SK-N-SH (cell line): Measurements from ENCODE around the gene NKAP. TPM values are rescaled to one million over a fixed set of nuclear protein-coding genes. Genes with fewer than 3 reads are reported as not detected.
"Not testable (repeated sequence)": the region's sequence is repeated elsewhere in the genome, so short reads cannot be mapped to it uniquely, and the experiment has no call there.

Experiments
- CTCF ChIA-PET: fragments of 300-600, 350-600 bp; formaldehyde crosslinking; extraction: SDS; loops from one replicate; lab custom pipeline; 2021; lab: Yijun Ruan, JAX
- POLR2A ChIA-PET: fragments of 350-600 bp; sonication (Branson Sonifier 250); formaldehyde crosslinking; extraction: SDS; loops from one replicate; lab custom pipeline; 2020; ENCODE audit warnings: antibody characterized with exemption, inconsistent platforms; lab: Yijun Ruan, JAX
- DNase-seq: peaks from one replicate; pipeline ENCODE4 v3.0.0; 2012
- H2AFZ ChIP-seq: fragments of 200-600 bp; sonication (generic); 2 replicates; pipeline ENCODE4 v1.8.1; 2016; ENCODE audit warnings: antibody characterized with exemption, mild to moderate bottlenecking, low read depth
- H3F3A ChIP-seq: fragments of 200-600 bp; sonication (generic); replicated peaks from 2 replicates; pipeline ENCODE3; 2016; ENCODE audit warnings: antibody characterized with exemption, mild to moderate bottlenecking; ENCODE audit not compliant: insufficient read depth
- H3K27ac ChIP-seq, 2 experiments: fragments of 200-500 bp in 1 of 2; fragments of 200-600 bp in 1 of 2; sonication (Bioruptor generic) in 1 of 2; sonication (generic), shearing (Covaris generic) in 1 of 2; 2 replicates each; pipeline versions ENCODE4 v1.5.1 to v1.6.1; 2014 to 2016; ENCODE audit warnings: low read depth in 2 of 2, inconsistent platforms in 1 of 2, low read length in 1 of 2, mild to moderate bottlenecking in 1 of 2, mixed read lengths in 1 of 2
- H3K27me3 ChIP-seq: fragments of 200-600 bp; sonication (generic), shearing (Covaris generic); 2 replicates; pipeline ENCODE4 v1.6.1; 2016; ENCODE audit warnings: mixed run types; ENCODE audit not compliant: insufficient read depth
- H3K36me3 ChIP-seq, 2 experiments: fragments of 200-500 bp in 1 of 2; fragments of 200-600 bp in 1 of 2; sonication (Bioruptor generic) in 1 of 2; sonication (generic) in 1 of 2; replicated peaks in 1 of 2; 2 replicates each; pipeline versions ENCODE3 to v1.5.1; 2014 to 2016; ENCODE audit warnings: low read length in 1 of 2, mild to moderate bottlenecking in 1 of 2; ENCODE audit not compliant: insufficient read depth in 2 of 2, control insufficient read depth in 1 of 2
- H3K4me1 ChIP-seq, 2 experiments: fragments of 200-500 bp in 1 of 2; fragments of 200-600 bp in 1 of 2; sonication (Bioruptor generic) in 1 of 2; sonication (generic), shearing (Covaris generic) in 1 of 2; 2 replicates each; pipeline versions ENCODE4 v1.5.1 to v1.6.1; 2014 to 2016; ENCODE audit warnings: low read depth in 1 of 2, low read length in 1 of 2, mixed run types in 1 of 2; ENCODE audit not compliant: insufficient read depth in 2 of 2, control insufficient read depth in 1 of 2
- H3K4me2 ChIP-seq: fragments of 200-600 bp; sonication (generic), shearing (Covaris generic); 2 replicates; pipeline ENCODE4 v1.6.1; 2017; ENCODE audit warnings: mixed run types
- H3K4me3 ChIP-seq, 2 experiments: fragments of 200-500 bp in 1 of 2; fragments of 200-600 bp in 1 of 2; sonication (Bioruptor generic) in 1 of 2; sonication (generic), shearing (Covaris generic) in 1 of 2; 2 replicates each; pipeline versions ENCODE4 v1.5.1 to v1.8.1; 2014 to 2016; ENCODE audit warnings: low read depth in 2 of 2, inconsistent platforms in 1 of 2, low read length in 1 of 2, mild to moderate bottlenecking in 1 of 2, mixed read lengths in 1 of 2, moderate library complexity in 1 of 2
- H3K79me2 ChIP-seq: fragments of 200-600 bp; sonication (generic); 2 replicates; pipeline ENCODE4 v1.8.1; 2017; ENCODE audit warnings: mild to moderate bottlenecking; ENCODE audit not compliant: insufficient read depth
- H3K9ac ChIP-seq: fragments of 200-600 bp; sonication (generic); 2 replicates; pipeline ENCODE4 v1.6.1; 2017; ENCODE audit warnings: mixed run types
- H3K9me2 ChIP-seq: fragments of 200-600 bp; sonication (generic); 2 replicates; pipeline ENCODE4 v1.6.1; 2017; ENCODE audit warnings: mixed run types
- H3K9me3 ChIP-seq: fragments of 200-600 bp; sonication (generic); 2 replicates; pipeline ENCODE4 v1.6.1; 2017; ENCODE audit warnings: mixed run types, mild to moderate bottlenecking, moderate library complexity
- H4K20me1 ChIP-seq: fragments of 200-600 bp; sonication (generic); 2 replicates; pipeline ENCODE4 v1.6.1; 2017; ENCODE audit warnings: mild to moderate bottlenecking, mixed run types; ENCODE audit not compliant: insufficient read depth
- ELF1 ChIP-seq: IDR thresholded peaks from 2 replicates; pipeline ENCODE4 v1.4.0; 2012
- EZH2phosphoT487 ChIP-seq: fragments of 200-600 bp; sonication (generic); IDR thresholded peaks from 2 replicates; pipeline ENCODE4 v1.6.1; 2017; ENCODE audit warnings: low read depth, mixed run types, mild to moderate bottlenecking, antibody characterized with exemption, moderate library complexity, borderline replicate concordance
- FOSL2 ChIP-seq: IDR thresholded peaks from 2 replicates; pipeline ENCODE4 v1.4.0; 2012; ENCODE audit warnings: low read depth, mild to moderate bottlenecking, moderate library complexity, borderline replicate concordance
- FOXJ3 ChIP-seq: sonication (generic); formaldehyde crosslinking; IDR thresholded peaks from 2 replicates; pipeline ENCODE4 v1.5.1; 2020; ENCODE audit warnings: mild to moderate bottlenecking, missing genetic modification reagents
- FOXM1 ChIP-seq: IDR thresholded peaks from 2 replicates; pipeline ENCODE4 v1.4.0; 2012; ENCODE audit warnings: low read depth, mild to moderate bottlenecking
- GABPA ChIP-seq: IDR thresholded peaks from 2 replicates; pipeline ENCODE4 v1.4.0; 2012; ENCODE audit warnings: low read depth, mild to moderate bottlenecking
- IRF3 ChIP-seq: fragments of 150-350 bp; IDR thresholded peaks from 2 replicates; pipeline ENCODE4 v1.6.1; 2016; ENCODE audit warnings: mild to moderate bottlenecking, low read depth, low read length
- NRF1 ChIP-seq: IDR thresholded peaks from 2 replicates; pipeline ENCODE4 v1.6.1; 2012; ENCODE audit warnings: low read depth, mild to moderate bottlenecking, low read length
- POLR2AphosphoS5 ChIP-seq: IDR thresholded peaks from 2 replicates; pipeline ENCODE4 v1.6.1; 2012; ENCODE audit warnings: low read depth, low read length
- REST ChIP-seq: IDR thresholded peaks from 2 replicates; pipeline ENCODE4 v1.6.1; 2012; ENCODE audit warnings: mild to moderate bottlenecking, low read depth, low read length, moderate library complexity
- RFX5 ChIP-seq: IDR thresholded peaks from 2 replicates; pipeline ENCODE4 v1.6.1; 2012; ENCODE audit warnings: mild to moderate bottlenecking, improper control_type of control experiment, low read length
- SIN3A ChIP-seq: IDR thresholded peaks from 2 replicates; pipeline ENCODE4 v1.6.1; 2012; ENCODE audit warnings: low read depth, mild to moderate bottlenecking, low read length, moderate library complexity, borderline replicate concordance
- TAF1 ChIP-seq: IDR thresholded peaks from 2 replicates; pipeline ENCODE4 v1.6.1; 2012; ENCODE audit warnings: low read depth, mild to moderate bottlenecking, low read length, moderate library complexity, borderline replicate concordance
- TCF12 ChIP-seq: IDR thresholded peaks from 2 replicates; pipeline ENCODE4 v1.4.0; 2012
- USF1 ChIP-seq: IDR thresholded peaks from 2 replicates; pipeline ENCODE4 v1.4.0; 2012; ENCODE audit warnings: low read depth, borderline replicate concordance
- ZBTB33 ChIP-seq: IDR thresholded peaks from 2 replicates; pipeline ENCODE4 v1.4.0; 2012; ENCODE audit warnings: low read depth, borderline replicate concordance
- WGBS: methylation state at CpG from one replicate; pipeline ENCODE4 v1.1.6; 2017; ENCODE audit warnings: low lambda C conversion rate; 5-methylcytosine and 5-hydroxymethylcytosine counted together
- polyA plus RNA-seq, 3 experiments: library from polyadenylated mRNA; depleted of rRNA; stranded (reverse); fragments of >200 nt; gene quantifications; 2 replicates each; pipeline ENCODE4 v1.2.3, GENCODE V29; 2012

NKAP gene
- polyA plus RNA-seq, 1 of the 3 experiments (the other 2 are of a cell fraction), result 4.2 TPM

- Histone ChIP-seq H3K79me2 (peaks cover 25% of the 10 kb centered on the region), H3K9me2 (no peaks in the 10 kb centered on the region), H3K4me2 (0 out of 2 replicates have a peak overlapping the region, but pooled peaks have one; percentile 80), H3F3A (peaks cover 9% of the 10 kb centered on the region), H3K9ac (no peak overlapping the region), H3K4me1 (peaks cover 0 to 7% of the 10 kb centered on the region in 2 experiments; a peak in 1 of 4 replicates), H3K36me3 (peaks cover 13 to 16% of the 10 kb centered on the region in 2 experiments), H3K27ac (no peak overlapping the region), H3K9me3 (no peaks in the 10 kb centered on the region), H2AFZ (no peak overlapping the region), H4K20me1 (no peaks in the 10 kb centered on the region), H3K4me3 (no peak overlapping the region), H3K27me3 (no peaks in the 10 kb centered on the region)
- CTCF ChIA-PET, result interaction anchor here (1.4 kb wide), 1 partner anchor 10 kb away, joined by 3 read pairs; no protein-coding TSS in a partner anchor
- no peak for DNase-seq
- POLR2A ChIA-PET, result no interaction called here
- TF ChIP-seq IRF3 (no peak), SIN3A (no peak), FOSL2 (no peak), POLR2AphosphoS5 (no peak), ZBTB33 (no peak), FOXM1 (no peak), NRF1 (no peak), TAF1 (no peak), ELF1 (no peak), USF1 (no peak), TCF12 (no peak)
Measured at GRCh38 chrX:119941336-119941735, 2.2 kb downstream of the NKAP start.

GRCh38 chrX:119935215-119935874, 8.2 kb downstream of the NKAP start:
- H3K79me2 ChIP-seq, result peaks cover 4% of the 10 kb centered on the region; the same call in 1 of the 2 replicates
- DNase-seq, result no peak
- ChIA-PET POLR2A (no interaction called here), CTCF (no interaction called here)
- no peaks in the 10 kb centered on the region for H3K9me2 ChIP-seq
- peaks cover 50 to 53% of the 10 kb centered on the region in 2 experiments for H3K36me3 ChIP-seq
- no peak overlapping the region for H3K9ac ChIP-seq
- no peaks in the 10 kb centered on the region for H3K27me3 ChIP-seq
- WGBS, result 98% methylated on average over 3 of the region's 3 CpGs
- H3K4me1 ChIP-seq, result no peaks in the 10 kb centered on the region
- TF ChIP-seq TCF12 (no peak), EZH2phosphoT487 (no peak), RFX5 (no peak), REST (no peak), FOXJ3 (no peak), GABPA (no peak)
- TF ChIP-seq, all 33 proteins: peak for 0
- H3K4me2 ChIP-seq, result no peak overlapping the region
- H3K4me3 ChIP-seq, result no peak overlapping the region
- H4K20me1 ChIP-seq, result no peaks in the 10 kb centered on the region
- no peak overlapping the region for H3K27ac ChIP-seq
- H3F3A ChIP-seq, result peaks cover 5% of the 10 kb centered on the region
- H3K9me3 ChIP-seq, result no peaks in the 10 kb centered on the region
- H2AFZ ChIP-seq, result no peak overlapping the region

DNA sequence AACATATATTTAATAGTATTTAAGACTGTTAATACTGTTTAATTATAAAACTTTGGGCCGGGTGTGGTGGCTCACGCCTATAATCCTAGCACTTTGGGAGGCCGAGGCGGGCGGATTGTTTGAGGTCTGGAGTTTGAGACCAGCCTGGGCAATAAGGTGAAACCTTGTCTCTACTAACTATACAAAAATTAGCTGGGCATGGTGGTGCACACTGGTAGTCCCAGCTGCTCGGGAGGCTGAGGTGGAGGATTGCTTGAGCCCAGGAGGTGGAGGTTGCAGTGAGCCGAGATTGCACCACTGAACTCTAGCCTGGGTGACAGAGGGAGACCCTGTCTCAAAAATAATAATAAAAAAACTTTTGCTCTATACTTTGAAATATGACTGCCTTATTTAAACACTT, 21.2 kb downstream of the NKAP start:
- CTCF ChIA-PET, H3K27me3 ChIP-seq, H3K4me2 ChIP-seq, H4K20me1 ChIP-seq, H3K27ac ChIP-seq, POLR2A ChIA-PET, H3K9ac ChIP-seq, DNase-seq, H3K4me1 ChIP-seq, H3K9me2 ChIP-seq, H3K9me3 ChIP-seq, H3K79me2 ChIP-seq, H3K4me3 ChIP-seq, H2AFZ ChIP-seq, H3F3A ChIP-seq: not testable (repeated sequence)
- 93% methylated on average over 7 of the region's 7 CpGs for WGBS
- peaks cover 5 to 17% of the 10 kb centered on the region in 2 experiments for H3K36me3 ChIP-seq
